Stomach (tissue), 9 donors: ENCODE data around the gene CAMK2A. TPM values are rescaled to one million over a fixed set of nuclear protein-coding genes. Genes with fewer than 3 reads are reported as not detected.

Experiments used
- DNase-seq, 2 donors: peaks; one replicate each; pipeline versions ENCODE4 v3.0.0 to v3.0.0-alpha.2; 2013 to 2019
- H3K27ac ChIP-seq, 5 donors: fragments of 200-600 bp in 4 of 5; sonication (generic) in 4 of 5; one replicate each; pipeline ENCODE4 v1.5.1; 2013 to 2019; ENCODE audit warnings: mild to moderate bottlenecking in 1 of 5, moderate library complexity in 1 of 5
- H3K27me3 ChIP-seq, 3 donors: fragments of 200-600 bp; sonication (generic); one replicate each; pipeline ENCODE4 v1.5.1; 2017 to 2019; ENCODE audit warnings: mixed run types in 1 of 3
- H3K36me3 ChIP-seq, 4 donors: fragments of 200-600 bp; sonication (generic); 1 replicate in 3 of 4; 2 replicates in 1 of 4; pipeline ENCODE4 v1.5.1; 2016 to 2019
- H3K4me1 ChIP-seq, 4 donors: fragments of 200-600 bp; sonication (generic); one replicate each; pipeline ENCODE4 v1.5.1; 2016 to 2019
- H3K4me3 ChIP-seq, 4 donors: fragments of 200-600 bp; sonication (generic) in 3 of 4; one replicate each; pipeline ENCODE4 v1.5.1; 2016 to 2019; ENCODE audit warnings: mild to moderate bottlenecking in 1 of 4
- H3K9me3 ChIP-seq, 4 donors: fragments of 200-600 bp; sonication (generic); one replicate each; pipeline ENCODE4 v1.5.1; 2016 to 2019
- CTCF ChIP-seq, 7 experiments: fragments of 450-650 bp in 4 of 7; fragments of 200-600 bp in 3 of 7; sonication (generic) in 3 of 7; IDR thresholded peaks; one replicate each; pipeline ENCODE4 v1.5.1; 2016 to 2019; ENCODE audit warnings: antibody characterized with exemption in 7 of 7, control low read depth in 2 of 7, mild to moderate bottlenecking in 1 of 7
- EP300 ChIP-seq: sonication (generic); formaldehyde crosslinking; IDR thresholded peaks from one replicate; pipeline ENCODE4 v1.6.1; 2017; ENCODE audit warnings: antibody characterized with exemption
- POLR2A ChIP-seq, 4 donors: fragments of 450-650 bp; IDR thresholded peaks; one replicate each; pipeline ENCODE4 v1.6.1; 2016; ENCODE audit warnings: antibody characterized with exemption in 4 of 4, control low read depth in 2 of 4, mild to moderate bottlenecking in 1 of 4, moderate library complexity in 1 of 4
- POLR2AphosphoS5 ChIP-seq, 3 donors: sonication (generic); formaldehyde crosslinking; IDR thresholded peaks; one replicate each; pipeline ENCODE4 v1.6.1; 2016; ENCODE audit warnings: antibody characterized with exemption in 3 of 3
- WGBS, 5 donors: extraction: QIAGEN DNeasy Blood & Tissue Kit in 3 of 5; methylation state at CpG; one replicate each; pipeline versions ENCODE4 v1.1.5 to v1.1.7; 2013 to 2018; 5-methylcytosine and 5-hydroxymethylcytosine counted together
- intact Hi-C: fragments of 100-400 bp; cut with DNase I; formaldehyde crosslinking; loops from one replicate; pipeline ENCODE4 v1.15.1; 2023; ENCODE audit warnings: low total_unique reads
- polyA plus RNA-seq, 3 donors: library from polyadenylated mRNA; stranded (reverse); fragments of 200-250 nt; gene quantifications; one replicate each; pipeline ENCODE4 v1.2.3, GENCODE V29; 2013
- total RNA-seq, 5 donors: library from RNA; depleted of rRNA; stranded (reverse); fragments of >200 nt; gene quantifications; one replicate each; pipeline versions ENCODE4 v1.1.0 to v1.2.3, GENCODE V29; 2014 to 2016
- donor health status: healthy with polysubstance abuse.
- donor health status: Bipolar disorder and iron deficiency.
- donor health status: healthy.

CAMK2A gene
- total and polyA plus RNA-seq, 8 donors: 0.06 to 18.3 (median 0.63) TPM; not detected in 2

- Histone ChIP-seq H3K4me3 (no peak overlapping the region), H3K9me3 (no peaks in the 10 kb centered on the region), H3K4me1 (peaks cover 0 to 9% (median 4%) of the 10 kb centered on the region in 4 donors), H3K27ac (no peak overlapping the region), H3K36me3 (no peaks in the 10 kb centered on the region), H3K27me3 (peaks cover 0 to 11% (median 0%) of the 10 kb centered on the region in 3 donors)
- intact Hi-C loops: no loop called here
- DNase-seq: no peak
- no peak for TF ChIP-seq EP300
- 89 to 93% (median 91%) methylated on average over 4 of the region's 4 CpGs for WGBS, 5 donors
Measured at GRCh38 chr5:150274811-150275210, 14.8 kb downstream of the CAMK2A start.

GRCh38 chr5:150272531-150272930 is 17.0 kb downstream of the CAMK2A start:
- no peak overlapping the region for H3K4me3 ChIP-seq
- intact Hi-C loops: no loop called here
- 65 to 76% (median 67%) methylated on average over 5 of the region's 5 CpGs for WGBS, 5 donors
- no peak for TF ChIP-seq POLR2A (IDR thresholded peaks at IDR 0.05)
- TF ChIP-seq POLR2AphosphoS5 (IDR thresholded peaks at IDR 0.05): no peak
- no peak for TF ChIP-seq EP300
- no peak for TF ChIP-seq CTCF (IDR thresholded peaks at IDR 0.05)
- peaks cover 0 to 11% (median 0%) of the 10 kb centered on the region in 3 donors for H3K27me3 ChIP-seq
- no peaks in the 10 kb centered on the region for H3K9me3 ChIP-seq
- H3K27ac ChIP-seq: no peak overlapping the region
- peaks cover 0 to 12% (median 5%) of the 10 kb centered on the region in 4 donors for H3K4me1 ChIP-seq
- peak in 1 of 2 donors; percentile 71 for DNase-seq
- no peaks in the 10 kb centered on the region for H3K36me3 ChIP-seq

GRCh38 chr5:150271923-150272322 is 17.6 kb downstream of the CAMK2A start:
- no peak for DNase-seq
- no peak for TF ChIP-seq EP300
- H3K4me3 ChIP-seq: no peak overlapping the region
- H3K4me1 ChIP-seq: peaks cover 0 to 12% (median 7%) of the 10 kb centered on the region in 4 donors
- no peak overlapping the region for H3K27ac ChIP-seq
- H3K36me3 ChIP-seq: no peaks in the 10 kb centered on the region
- 74 to 87% (median 85%) methylated on average over 5 of the region's 5 CpGs for WGBS, 5 donors
- H3K9me3 ChIP-seq: no peaks in the 10 kb centered on the region
- intact Hi-C loops: no loop called here
- peaks cover 0 to 11% (median 0%) of the 10 kb centered on the region in 3 donors for H3K27me3 ChIP-seq

- 78 to 96% (median 89%) methylated on average over 6 to 8 of the region's 8 CpGs for WGBS, 5 donors
- peaks cover 0 to 11% (median 0%) of the 10 kb centered on the region in 3 donors for H3K27me3 ChIP-seq
- intact Hi-C loops: no loop called here
Measured at GRCh38 chr5:150271296-150271692, 18.3 kb downstream of the CAMK2A start.

GRCh38 chr5:150270541-150271295 is 18.9 kb downstream of the CAMK2A start:
- H3K27ac ChIP-seq: no peak overlapping the region
- WGBS, 5 donors: 36 to 55% (median 47%) methylated on average over 11 to 12 of the region's 12 CpGs

More at GRCh38 chr5:150271296-150271692, 18.3 kb downstream of the CAMK2A start:
- DNase-seq: no peak
- no peaks in the 10 kb centered on the region for H3K36me3 ChIP-seq
- no peak overlapping the region for H3K4me3 ChIP-seq
- H3K27ac ChIP-seq: no peak overlapping the region
- peaks cover 0 to 12% (median 9%) of the 10 kb centered on the region in 4 donors for H3K4me1 ChIP-seq
- no peak for TF ChIP-seq POLR2AphosphoS5 (IDR thresholded peaks at IDR 0.05)
- no peaks in the 10 kb centered on the region for H3K9me3 ChIP-seq

More at GRCh38 chr5:150270541-150271295, 18.9 kb downstream of the CAMK2A start:
- Histone ChIP-seq H3K4me3 (no peak overlapping the region), H3K4me1 (peaks cover 0 to 12% (median 9%) of the 10 kb centered on the region in 4 donors), H3K36me3 (no peaks in the 10 kb centered on the region), H3K9me3 (no peaks in the 10 kb centered on the region), H3K27me3 (peaks cover 0 to 11% (median 0%) of the 10 kb centered on the region in 3 donors)
- intact Hi-C loops: no loop called here
- DNase-seq: no peak
- TF ChIP-seq CTCF (IDR thresholded peaks at IDR 0.05) (no peak), POLR2A (IDR thresholded peaks at IDR 0.05) (no peak), EP300 (no peak), POLR2AphosphoS5 (IDR thresholded peaks at IDR 0.05) (no peak)
